ENCODE data around the gene PXYLP1.

PXYLP1 gene

GRCh38 chr3:141326626-141327025 lies 95.0 kb downstream of the PXYLP1 start:
- DNase-seq (ENCODE audit: low read depth), result no peak

- DNase-seq (ENCODE audit: low read depth), result no peak
Observed at GRCh38 chr3:141328286-141329166, 96.9 kb downstream of the PXYLP1 start.

GRCh38 chr3:141330235-141330634 lies 98.6 kb downstream of the PXYLP1 start:
- no peak for DNase-seq (ENCODE audit: low read depth)

GRCh38 chr3:141330718-141331376 lies 99.2 kb downstream of the PXYLP1 start:
- DNase-seq (ENCODE audit: low read depth), result no peak

DNA sequence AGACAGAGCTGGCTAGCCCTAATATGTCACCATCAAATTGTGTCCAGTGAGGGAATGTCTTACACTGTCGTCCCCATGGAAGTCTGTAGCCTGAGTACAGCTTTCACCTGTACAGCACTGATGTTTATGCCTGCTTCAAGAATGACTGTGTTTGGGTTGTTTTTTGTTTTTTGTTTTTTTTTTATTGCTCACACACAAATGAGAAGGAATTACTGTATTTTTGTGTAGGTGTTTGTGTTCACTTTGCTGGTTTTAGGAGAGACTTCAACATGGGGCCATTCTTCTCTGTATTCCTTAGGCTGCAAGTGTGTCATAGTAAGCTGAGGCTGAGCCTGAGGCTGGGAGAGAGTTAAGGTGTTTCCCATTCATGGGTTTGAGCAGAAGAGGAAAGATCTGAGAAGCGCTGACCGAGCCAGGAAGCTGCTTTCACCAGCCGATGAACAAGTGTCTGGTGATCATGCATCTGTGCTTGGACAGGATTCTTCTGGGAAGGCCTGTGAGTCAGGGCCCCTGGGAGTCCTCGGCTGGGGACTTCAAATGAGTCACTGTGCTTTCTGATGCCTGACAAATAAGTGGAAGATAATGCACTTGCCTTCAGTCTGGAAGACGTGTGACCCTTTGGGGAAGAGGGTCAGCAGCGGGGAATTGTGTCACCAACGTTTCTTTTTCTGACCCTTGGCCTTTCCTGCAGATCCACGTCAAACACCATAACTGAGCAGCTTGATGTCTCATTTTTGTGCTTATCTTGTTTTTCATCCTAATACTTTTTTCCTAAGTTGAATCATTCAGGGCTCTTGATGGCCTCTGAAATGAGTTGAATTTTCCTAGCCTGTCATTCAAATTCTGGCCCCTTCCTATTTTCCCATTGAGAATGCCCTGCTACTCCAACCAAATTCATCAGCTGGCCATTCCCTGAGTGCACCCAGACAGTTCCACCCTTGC lies 100.0 kb downstream of the PXYLP1 start:
- peak; percentile 100 for DNase-seq (ENCODE audit: low read depth)

GRCh38 chr3:141332416-141332815 lies 100.8 kb downstream of the PXYLP1 start:
- no peak for DNase-seq (ENCODE audit: low read depth)

DNA sequence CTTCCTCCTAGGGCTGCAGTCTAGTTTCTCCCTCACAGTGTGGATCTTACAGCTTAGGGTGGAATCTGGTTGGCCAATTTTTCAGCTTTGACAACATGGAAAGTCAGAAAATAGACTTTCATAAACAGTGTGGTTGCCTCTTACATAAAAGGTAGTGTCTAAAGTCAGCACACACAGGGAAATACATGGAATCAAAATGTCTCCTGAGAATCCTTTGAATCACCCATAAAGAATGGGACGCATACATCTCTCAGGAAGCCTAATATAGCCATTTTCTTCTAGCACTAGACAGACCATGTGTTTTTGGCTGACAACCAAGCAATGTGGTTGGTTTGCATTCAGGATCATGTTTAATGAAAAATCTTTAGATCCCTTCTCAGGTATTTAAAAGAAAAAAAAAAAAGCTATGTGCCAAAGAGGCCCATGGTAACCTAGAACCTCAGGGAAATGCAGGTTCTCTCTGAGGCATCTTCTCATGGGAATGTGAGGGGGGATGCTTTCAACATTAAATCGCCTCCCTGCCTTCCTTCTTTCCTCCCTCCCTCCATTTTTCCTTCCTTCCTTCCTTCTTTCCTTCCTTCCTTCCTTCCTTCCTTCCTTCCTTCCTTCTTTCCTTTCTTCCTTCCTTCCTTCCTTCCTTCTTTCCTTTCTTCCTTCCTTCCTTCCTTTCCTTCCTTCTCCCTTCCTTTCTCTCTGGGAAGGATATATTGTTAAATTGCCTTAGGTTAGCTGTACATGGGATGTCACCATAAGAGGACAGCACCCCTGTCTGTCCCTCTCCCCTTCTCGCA lies 102.4 kb downstream of the PXYLP1 start:
- peak; percentile 92 for DNase-seq (ENCODE audit: low read depth)

DNA sequence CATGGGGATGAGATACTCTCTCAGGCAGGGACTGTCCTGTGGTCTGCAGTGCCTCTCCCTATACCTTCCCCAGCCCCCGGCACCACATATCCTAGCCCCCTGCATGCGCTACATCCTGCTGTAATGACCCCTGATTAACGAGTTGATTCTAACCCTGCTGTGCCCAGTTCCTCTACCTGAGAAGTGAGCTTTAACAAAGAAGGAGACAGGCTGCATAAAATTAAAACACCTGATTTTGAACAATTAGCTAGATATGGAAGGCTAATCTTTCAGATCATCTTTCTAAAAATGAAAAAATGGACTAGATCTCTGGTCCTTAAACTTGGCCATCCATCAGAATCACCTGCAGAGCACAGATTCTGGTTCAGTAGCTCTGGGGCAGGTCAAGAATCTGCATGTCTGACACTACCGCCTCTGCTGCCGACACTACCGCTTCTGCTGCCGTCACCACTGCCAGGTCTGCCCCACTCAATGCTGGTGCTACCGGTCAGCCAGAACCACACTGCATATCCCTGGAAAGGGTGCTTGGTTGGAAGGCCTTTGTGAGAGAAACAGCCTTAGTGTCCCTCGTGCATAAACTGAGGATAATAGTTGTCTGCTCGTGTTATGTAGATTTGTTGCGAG lies 103.1 kb downstream of the PXYLP1 start:
- no peak for DNase-seq (ENCODE audit: low read depth)

DNA sequence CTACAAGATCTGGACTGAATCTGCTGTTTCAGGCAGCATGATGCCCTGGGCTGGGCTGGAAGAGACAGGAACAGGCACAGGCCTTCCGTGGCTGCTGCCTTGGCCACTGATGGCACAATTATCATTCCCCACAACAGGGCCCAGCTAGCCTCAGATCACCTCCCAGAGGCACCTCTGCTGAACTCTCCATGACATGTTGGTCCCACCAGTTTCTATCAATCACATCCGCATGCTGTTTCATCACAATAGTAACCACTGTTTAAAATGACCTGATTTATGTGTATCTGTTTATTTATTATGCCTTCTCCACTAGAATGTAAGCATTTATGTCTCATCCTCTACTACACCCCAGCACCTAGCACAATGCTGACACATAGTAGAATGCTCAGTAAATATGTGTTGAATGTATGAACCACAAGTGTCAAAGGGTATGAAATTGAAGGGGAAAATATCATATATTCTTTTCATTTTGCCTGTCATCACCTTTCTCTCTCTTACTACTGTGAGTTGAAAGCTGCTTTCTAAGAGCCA lies 104.0 kb downstream of the PXYLP1 start:
- peak; percentile 53 for DNase-seq (ENCODE audit: low read depth)

- peak; percentile 86 for DNase-seq (ENCODE audit: low read depth)
Observed at GRCh38 chr3:141336672-141337522, 105.3 kb downstream of the PXYLP1 start.

GRCh38 chr3:141337523-141337854 lies 105.9 kb downstream of the PXYLP1 start:
- DNase-seq (ENCODE audit: low read depth), result no peak

- no peak for DNase-seq (ENCODE audit: low read depth)
Observed at GRCh38 chr3:141337991-141338390, 106.4 kb downstream of the PXYLP1 start.

GRCh38 chr3:141338881-141339280 lies 107.3 kb downstream of the PXYLP1 start:
- no peak for DNase-seq (ENCODE audit: low read depth)

GRCh38 chr3:141341536-141341935 lies 109.9 kb downstream of the PXYLP1 start:
- DNase-seq (ENCODE audit: low read depth), result no peak

- no peak for DNase-seq (ENCODE audit: low read depth)
Observed at GRCh38 chr3:141342386-141342785, 110.8 kb downstream of the PXYLP1 start.

DNA sequence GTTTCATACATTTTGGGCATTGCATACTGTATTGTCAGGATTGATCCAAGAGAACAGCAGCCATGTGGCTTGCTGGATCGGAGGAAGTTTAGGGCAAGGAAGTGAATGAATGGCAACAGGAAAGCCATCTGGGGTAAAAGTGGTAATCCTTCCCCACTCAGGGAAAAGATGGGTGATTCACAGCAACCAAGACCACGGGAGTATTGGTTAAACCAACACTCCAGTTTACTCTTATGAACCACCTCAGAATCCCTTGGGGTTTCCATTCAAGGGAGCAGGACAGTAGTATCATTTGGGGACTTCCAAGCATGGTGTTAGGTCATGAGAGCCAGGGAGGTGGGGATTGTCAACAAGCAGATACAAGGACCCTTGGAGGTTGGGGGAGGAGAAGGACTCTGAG lies 111.5 kb downstream of the PXYLP1 start:
- no peak for DNase-seq (ENCODE audit: low read depth)

DNA sequence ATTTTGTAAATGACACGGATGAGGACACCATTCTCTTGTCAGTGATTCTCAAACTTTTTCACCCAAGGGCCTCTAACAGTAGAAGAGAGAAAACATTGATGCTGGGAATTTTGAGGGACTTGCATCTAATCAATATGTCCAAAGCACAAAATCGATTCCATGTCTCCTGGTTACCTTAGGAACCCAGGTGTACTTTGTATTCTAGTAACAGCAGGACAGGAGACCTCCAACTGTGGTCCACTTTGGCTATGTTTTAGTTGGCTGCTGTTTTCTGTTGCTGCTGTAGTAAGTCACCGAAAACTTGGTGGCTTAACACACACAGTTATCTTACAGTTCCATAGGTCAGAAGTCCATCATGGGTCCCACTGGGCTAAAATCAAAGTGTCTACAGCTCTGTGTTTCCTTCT lies 112.2 kb downstream of the PXYLP1 start:
- DNase-seq (ENCODE audit: low read depth), result no peak
